ENCODE measurements around the gene C5orf63.

- TF ChIP-seq CTCF (conservative IDR thresholded peaks at IDR 0.05) (no peak), ZFX (IDR thresholded peaks at IDR 0.05) (no peak)
Measured at GRCh38 chr5:127061537-127061936, 11.8 kb downstream of the C5orf63 start.
